ENCODE results near the gene ZNF383.
"Not testable (repeated sequence)": the region's sequence is repeated elsewhere in the genome, so short reads cannot be mapped to it uniquely, and the experiment has no call there.

The ZNF383 gene

DNA sequence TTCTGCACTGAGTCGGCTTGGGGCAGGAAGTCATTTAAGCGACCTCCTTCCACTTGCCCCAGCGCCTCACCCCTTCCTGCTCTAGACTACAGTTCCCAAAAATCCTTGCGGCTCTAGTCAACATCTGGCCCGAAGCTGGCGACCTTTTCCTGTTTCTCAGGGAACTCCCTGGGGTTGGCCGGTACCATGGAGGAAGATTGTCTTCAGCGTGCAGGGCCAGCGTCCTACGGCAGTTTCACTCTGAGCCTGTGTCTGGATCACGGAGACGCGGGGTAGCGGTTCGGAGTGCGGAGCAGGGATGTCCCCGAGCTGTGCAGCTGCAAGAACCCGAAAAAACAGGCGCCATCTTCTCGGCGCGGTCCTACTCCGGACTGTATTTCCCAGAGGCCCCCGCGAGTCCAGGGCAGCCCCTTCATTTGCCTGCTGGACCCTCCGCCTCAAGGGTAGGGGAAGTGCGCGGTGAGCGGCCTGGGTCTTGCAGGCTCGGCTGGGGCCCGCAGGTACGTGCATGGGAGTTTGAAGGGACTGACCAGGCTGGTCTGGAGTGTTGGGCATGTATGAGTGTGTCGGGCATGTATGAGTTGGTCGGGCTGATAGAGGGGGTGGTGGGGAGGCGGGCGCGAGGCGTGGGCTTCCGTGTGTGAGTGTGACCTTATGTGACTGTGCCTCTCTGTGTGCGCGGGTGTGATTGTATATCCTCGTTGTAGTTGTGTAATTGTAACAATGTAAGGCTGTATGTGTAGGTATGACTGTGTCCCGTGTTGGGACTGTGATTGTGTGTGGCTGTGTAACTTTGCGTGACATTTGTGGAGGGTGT, at the start of gene ZNF383:
TSS of gene ZNF383 (plus strand) at position 440 of the 817 bp plus-strand sequence. CDS start 12,240 bp downstream, outside the sequence.
- peak; percentile 86 for DNase-seq

DNA sequence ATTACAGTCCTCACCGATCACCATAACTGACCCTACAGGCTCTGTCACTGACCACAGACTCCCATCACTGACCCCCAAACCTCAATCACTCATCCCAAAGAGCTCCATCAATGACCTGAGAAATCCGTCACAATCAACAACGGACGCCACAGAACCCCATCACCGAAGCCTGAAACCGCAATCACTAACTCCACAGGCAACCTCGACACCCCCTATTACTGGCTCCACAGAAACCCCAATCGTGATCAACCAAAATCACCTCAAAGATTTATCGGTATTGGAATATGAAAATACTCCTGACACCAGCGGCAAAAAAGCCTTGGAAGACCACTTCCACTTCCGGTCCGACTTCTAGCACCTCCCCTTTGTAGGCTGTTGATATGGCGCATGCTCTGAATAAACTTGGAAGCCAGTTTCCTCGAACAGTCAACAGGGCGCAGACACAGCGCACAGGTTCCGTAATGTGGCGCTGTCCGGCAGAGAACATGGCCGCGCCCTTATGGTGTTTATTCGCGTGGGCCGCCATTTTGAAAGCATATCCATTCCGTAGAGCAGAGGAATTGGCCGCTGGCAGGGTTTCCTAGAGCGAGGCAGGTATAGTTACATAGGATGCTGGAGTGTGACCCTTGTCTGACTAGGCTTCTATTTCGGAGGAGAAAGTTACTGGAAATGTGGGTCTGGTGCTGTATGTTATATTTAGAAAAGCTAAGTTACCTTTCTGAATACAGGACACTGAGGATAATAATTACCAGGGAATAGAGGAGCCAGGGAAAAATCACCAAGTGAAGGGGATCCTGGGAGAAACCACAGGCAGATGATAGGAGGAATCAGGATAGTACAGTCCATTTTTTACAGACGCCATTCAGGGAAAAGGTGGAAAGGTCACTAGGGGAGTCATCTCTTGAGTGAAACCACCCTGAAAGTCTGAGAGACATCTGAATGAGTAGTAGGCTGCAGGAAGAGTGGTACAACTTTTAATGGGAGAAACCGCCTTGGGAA, 45.3 kb upstream of the ZNF383 start, which contains the start of gene ZNF585A:
TSS of gene ZNF585A (minus strand) at position 328 of the 999 bp plus-strand sequence. CDS start 2,785 bp downstream, outside the sequence.
- peak; percentile 95 for DNase-seq

DNA sequence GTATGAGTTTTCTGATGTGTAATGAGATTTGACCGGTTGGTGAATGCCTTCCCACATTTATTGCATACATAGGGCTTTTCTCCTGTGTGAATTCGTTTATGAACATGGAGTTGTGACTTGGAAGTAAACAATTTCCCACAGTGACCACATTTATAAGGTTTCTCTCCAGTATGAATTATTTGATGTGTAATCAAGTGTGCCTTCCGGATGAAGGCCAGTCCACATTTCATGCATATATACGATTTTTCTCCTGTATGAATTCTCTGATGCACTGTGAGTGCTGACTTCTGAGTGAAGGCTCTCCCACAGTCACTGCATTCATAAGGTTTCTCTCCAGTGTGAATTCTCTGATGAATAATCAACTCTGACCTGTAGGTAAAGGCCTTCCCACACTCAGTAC, 31.9 kb upstream of the ZNF383 start:
- not testable (repeated sequence) for DNase-seq

DNA sequence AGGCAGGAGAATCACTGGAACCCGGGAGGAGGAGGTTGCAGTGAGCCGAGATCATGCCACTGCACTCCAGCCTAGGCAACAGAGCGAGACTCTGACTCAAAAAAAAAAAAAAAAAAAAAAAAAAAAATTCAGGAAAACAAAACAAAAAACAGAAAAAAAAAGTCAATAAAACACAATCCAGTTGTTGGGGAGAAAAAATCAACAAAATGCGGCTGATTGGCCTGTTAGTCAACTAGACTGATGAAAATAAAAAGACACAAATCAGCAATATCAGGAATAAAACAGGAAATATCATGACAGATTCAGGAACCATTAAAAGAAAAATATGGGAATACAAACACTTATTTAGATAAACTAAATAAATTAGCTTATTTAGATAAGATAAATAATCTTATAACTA, 22.8 kb upstream of the ZNF383 start:
- not testable (repeated sequence) for DNase-seq

DNA sequence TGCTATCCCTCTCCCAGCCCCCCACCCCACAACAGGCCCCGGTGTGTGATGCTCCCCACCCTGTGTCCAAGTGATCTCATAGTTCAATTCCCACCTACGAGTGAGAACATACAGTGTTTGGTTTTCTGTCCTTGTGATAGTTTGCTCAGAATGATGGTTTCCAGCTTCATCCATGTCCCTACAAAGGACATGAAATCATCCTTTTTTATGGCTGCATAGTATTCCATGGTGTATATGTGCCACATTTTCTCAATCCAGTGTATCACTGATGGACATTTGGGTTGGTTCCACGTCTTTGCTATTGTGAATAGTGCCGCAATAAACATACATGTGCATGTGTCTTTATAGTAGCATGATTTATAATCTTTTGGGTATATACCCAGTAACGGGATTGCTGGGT, 20.9 kb upstream of the ZNF383 start:
- not testable (repeated sequence) for DNase-seq

DNA sequence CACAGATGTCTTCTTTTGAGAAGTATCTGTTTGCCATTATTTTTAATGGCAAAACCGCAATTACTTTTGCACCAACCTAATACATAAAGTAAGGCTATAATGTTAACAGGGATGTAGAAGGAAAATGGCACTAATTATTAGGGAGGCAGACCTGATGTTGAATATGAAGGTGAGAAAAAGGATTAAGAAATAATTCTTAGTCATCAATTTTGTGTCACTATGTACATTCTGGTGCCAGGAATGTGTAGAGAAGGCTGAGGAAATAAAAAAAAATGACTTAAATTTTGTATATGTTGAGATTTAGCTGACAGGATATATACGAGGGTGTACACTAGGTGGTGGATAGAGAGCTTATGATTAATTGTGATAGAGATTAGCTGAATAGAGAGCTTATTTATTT, 20.2 kb upstream of the ZNF383 start:
- no peak for DNase-seq

DNA sequence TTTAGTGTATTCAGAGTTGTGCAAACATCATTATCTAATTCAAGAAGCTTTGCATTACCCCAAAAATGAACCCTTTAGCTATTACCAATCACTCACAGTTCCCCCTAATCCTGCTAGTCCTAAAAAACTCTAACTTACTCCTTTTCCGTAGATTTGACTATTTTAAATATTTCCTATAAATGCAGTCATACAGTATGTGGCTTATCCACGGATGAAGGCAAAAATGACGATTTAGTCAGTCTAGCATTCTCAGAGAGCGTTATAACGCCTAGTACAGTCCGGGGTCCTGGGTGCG, 587 bp upstream of the ZNF383 start:
- no peak for DNase-seq

DNA sequence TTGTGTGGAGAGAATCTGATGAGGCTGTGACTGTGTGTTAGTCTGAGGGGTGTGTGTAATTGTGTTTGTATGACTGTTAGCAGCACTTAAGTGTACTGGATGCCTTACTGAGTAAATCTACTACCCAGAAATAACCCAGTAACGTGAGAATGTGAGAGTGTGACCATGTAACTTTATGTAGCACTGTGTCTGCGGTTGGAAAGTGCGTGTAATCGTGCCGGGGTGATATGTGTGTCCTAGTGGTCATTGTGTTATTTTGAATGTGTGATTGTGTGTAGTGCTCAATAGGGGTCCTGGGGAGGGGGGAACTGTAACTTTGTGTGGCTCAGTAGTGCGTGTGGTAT, 550 bp downstream of the ZNF383 start:
- DNase-seq: no peak

DNA sequence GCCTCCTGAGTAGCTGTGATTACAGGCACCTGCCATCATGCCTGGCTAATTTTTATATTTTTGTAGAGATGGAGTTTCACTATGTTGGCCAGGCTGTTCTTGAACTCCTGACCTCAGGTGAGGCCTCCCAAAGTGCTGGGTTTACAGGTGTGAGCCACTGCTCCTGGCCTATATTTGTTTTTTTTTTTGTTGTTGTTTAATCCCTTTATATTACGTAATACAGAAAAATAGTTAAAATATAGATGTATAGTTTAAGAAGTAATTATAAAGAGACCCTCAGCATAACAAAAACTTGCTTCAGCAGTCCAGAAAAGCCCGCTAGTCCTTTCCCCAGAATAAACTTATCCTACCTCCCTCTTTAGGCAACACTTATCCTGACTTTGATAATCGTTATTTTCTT, 2.4 kb downstream of the ZNF383 start:
- DNase-seq: no peak

DNA sequence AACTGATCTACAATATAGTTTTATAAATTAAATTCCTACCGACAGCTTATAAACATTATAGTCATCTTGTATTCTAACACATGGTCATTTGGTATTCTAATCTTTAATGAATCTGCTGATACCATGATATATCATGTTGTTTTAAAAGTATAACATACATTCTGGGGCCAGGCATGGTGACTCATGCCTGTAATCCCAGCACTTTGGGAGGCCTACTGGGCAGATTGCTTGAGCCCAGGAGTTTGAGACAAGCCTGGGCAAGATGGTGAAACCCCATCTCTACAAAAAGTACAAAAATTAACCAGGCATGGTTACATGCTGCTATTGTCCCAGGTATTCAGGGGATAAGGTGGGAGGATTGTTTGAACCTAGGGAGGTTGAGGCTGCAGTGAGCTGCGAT, 3.1 kb downstream of the ZNF383 start:
- no peak for DNase-seq

DNA sequence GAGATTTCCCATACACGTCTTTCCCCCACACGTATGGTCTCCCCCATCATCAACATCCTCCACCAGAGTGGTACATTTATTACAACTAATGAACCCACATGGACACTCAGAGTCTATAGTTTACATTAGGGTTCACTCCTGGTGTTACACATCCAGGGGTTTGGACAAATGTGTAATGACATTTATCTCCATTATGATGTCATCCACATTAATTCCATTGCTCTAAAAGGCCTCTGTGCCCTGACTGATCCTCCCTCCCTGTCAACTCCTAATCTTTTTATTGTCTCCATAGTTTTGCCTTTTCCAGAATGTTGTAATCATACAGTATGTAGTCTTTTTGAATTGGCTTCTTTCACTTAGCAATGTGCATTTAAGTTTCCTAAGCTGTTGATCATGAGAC, 8.2 kb downstream of the ZNF383 start:
- no peak for DNase-seq

DNA sequence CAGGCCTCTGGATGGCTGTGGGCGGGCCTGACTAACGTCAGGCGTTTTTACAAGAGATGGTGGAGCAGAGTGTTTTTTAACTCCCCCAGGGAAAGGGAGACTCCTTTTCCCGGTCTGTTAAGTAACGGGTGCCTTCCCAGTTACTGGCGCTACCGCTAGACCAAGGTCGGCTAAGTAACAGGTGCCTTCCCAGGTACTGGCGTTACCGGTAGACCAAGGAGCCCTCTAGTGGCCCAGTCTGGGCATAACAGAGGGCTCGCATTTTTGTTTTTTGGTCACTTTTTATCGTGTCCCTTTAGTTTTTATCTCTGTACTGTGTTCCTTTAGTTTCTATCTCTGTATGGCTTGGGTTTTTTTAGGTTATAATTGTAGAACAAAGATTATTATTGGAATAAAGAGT, 10.0 kb downstream of the ZNF383 start:
- peak; percentile 50 for DNase-seq

DNA sequence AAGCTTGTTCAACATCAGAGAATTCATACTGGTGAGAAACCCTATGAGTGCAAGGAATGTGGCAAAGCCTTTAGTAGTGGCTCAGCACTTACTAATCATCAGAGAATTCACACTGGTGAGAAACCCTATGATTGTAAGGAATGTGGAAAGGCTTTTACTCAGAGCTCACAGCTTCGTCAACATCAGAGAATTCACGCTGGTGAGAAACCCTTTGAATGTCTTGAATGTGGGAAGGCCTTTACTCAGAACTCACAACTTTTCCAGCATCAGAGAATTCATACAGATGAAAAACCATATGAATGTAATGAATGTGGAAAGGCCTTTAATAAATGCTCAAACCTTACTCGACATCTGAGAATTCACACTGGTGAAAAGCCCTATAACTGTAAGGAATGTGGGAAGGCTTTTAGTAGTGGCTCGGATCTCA, 25.2 kb downstream of the ZNF383 start:
- no peak for DNase-seq

DNA sequence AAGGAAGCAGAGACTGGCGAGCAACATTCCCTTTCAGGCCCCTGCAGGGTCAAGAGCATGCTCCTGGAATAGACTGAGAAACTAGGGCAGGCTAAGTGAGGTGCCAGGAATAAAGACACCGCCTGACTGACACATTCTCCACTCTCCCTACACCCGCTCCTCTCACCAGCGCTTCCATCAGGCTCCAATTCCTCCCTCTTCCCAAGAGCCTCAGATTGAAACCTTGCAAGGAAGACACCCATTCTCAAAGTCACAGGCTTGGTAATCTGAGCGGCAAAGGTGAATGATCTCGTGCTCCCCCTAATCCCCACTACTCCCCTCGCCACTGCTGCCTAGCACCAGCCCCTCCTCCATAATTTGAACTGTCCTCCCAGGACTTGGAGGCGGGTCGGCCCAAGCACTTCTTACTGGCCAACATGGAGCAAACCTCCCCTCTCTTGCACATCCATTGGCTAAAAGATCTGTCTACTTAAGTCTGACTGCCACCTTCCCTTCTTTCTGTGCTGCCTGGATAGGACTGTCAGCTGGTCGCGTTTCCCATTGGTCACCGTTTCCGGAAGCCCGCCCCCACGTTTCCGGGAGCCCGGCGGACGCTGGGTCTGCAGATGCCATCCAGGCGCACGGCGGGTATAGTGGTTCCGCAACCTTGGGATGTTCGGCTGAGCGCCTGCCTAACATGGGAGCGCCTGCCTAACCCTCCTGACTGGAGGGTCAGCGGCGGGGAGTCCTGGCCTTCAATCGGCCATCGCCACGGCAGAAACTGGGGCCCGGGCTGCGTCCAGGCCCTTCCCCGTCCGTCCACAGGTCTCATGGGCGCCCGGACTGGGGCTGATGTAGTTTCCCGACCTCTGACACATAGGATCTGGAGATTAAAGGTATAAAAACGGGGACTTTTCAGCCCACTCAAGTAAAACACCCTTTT, 33.6 kb downstream of the ZNF383 start:
- DNase-seq: peak; percentile 57

DNA sequence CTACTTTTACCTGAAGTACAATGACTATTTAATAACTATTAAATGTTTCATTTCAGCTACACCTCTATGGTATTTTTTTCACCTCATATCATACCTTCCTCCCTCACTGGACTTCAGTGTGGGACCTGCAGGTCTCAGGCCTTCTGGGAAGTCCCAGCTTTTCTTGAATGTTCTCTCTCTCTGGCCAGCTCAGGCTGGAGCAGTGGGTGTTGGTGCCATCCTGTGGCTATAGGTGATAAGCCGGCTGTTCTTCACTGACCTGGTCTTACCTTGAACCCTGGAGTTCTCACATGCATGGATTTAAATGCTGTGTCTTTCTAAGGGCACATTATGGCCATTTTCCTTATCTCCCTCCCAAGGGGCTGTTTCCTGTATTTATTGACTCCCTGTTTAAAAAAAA, 45.0 kb downstream of the ZNF383 start:
- DNase-seq: not testable (repeated sequence)

DNA sequence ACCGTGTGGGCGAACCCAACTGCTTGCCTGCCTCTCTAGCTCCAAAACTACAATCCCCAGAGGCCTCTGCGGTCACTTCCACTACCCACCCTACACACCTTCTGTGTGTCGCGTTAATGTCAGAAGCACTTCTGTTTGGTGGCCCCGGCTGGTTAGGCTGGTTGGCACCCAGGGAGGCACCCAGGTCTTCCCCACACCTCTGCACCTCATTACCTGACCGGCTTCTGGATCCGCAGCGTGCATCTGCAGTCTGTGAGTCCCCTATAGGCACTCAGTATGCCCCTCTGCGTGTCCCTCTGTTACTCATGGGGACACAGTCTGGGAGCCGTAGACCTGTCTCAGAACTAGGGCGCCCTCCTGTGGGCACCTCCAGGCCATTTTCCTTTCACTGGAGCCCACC, 49.0 kb downstream of the ZNF383 start:
- DNase-seq: not testable (repeated sequence)

DNA sequence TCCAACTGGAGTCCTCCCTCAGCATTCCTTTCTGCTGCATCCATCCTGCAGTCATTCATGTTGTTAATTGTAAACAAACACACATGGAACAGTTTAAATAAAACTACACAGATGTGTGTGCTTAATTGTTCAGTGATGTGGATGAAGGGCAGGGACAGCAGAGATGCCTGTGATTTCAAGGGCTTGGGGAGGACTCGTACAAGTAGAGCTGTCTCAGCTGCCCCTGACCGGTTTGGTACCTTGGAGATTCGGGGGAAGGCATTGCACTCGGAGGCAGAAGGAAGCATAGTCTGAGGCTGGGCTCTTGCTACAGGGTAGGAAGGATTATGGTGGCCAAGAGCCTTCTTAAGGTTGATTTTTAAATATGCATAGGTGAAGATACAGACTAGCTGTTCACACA, 49.7 kb downstream of the ZNF383 start:
- DNase-seq: not testable (repeated sequence)

DNA sequence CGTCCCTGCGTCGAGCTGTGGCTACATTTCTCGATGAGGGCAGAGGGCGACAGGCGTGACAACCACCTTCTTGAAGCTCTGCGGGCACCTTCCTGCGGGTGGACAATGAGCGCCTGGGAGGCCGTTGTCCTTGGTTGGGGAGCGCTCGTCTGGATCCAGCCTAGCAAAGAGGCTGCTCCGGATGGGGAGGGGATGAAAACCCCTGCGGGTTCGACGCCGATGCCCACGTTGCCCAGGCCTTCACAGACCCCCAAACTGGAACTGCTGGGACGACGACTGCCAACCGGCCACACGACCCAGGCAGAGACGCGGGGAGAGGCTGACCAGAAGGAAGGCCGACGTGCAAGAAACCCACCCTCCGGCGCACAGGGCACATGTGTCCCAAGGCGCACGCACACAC, 62.6 kb downstream of the ZNF383 start:
- not testable (repeated sequence) for DNase-seq

DNA sequence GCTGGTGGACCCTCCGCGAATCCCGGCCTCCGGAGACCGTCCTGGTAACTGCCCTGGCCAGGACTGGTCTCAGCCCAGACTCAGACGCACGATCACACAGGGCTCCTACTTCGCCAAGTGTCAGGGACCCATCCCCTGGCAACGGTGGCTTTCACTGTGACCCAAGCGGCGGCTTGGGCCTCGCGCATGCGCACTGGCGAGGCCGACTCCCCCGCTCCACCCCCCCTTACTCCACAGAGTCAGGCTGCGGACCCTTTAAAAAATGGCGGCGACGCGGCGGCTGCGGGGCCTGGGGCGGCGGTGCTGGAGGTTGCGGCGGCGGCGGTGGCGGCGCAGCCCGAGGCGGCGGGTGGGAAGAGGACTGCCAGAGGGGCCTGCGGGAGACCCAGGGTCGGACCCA, 66.0 kb downstream of the ZNF383 start:
- not testable (repeated sequence) for DNase-seq

DNA sequence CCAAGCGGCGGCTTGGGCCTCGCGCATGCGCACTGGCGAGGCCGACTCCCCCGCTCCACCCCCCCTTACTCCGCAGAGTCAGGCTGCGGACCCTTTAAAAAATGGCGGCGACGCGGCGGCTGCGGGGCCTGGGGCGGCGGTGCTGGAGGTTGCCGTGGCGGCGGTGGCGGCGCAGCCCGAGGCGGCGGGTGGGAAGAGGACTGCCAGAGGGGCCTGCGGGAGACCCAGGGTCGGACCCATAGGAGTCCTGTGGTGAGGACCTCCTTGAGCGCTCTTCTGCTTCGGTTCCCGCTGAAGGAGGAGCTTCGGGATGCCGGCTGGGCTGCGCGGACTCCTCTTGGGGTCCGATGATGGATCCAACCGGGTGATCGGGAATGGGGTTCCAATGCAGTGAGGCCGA, 71.2 kb downstream of the ZNF383 start:
- DNase-seq: not testable (repeated sequence)

DNA sequence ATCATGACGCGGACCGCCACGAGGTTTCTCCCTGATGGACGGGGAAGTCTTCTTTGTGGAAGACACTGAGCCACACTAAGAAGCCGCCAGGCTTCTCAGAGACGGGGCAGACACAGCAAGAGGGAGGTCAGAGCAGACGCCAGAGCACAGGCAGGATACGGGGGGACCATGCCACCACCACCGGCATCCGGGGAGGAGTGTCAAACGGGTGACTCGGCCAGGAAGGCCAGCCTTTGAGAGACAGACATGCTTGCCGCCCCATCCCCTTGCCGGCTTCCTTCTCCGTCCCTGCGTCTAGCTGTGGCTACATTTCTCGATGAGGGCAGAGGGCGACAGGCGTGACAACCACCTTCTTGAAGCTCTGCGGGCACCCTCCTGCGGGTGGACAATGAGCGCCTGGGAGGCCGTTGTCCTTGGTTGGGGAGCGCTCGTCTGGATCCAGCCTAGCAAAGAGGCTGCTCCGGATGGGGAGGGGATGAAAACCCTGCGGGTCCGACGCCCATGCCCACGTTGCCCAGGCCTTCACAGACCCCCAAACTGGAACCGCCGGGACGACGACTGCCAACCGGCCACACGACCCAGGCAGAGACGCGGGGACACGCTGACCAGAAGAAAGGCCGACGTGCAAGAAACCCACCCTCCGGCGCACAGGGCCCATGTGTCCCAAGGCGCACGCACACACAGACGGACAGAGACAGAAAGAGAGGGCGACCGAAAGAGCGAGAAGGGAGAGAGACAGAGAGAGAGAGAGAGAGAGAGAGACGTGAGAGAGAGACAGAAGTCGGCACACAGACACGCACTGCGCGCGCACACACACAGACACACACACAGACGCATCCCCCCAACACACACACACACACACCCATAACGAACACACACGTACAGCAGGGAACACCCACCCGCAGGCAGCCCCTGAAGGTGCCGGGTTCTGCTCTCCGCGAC, 75.3 kb downstream of the ZNF383 start:
- DNase-seq: not testable (repeated sequence)

Data from CD4-positive, alpha-beta T cell treated with Interleukin-10 for 1 hour (primary cell).